ENCODE measurements around the gene GBF1.

GBF1 gene

DNA sequence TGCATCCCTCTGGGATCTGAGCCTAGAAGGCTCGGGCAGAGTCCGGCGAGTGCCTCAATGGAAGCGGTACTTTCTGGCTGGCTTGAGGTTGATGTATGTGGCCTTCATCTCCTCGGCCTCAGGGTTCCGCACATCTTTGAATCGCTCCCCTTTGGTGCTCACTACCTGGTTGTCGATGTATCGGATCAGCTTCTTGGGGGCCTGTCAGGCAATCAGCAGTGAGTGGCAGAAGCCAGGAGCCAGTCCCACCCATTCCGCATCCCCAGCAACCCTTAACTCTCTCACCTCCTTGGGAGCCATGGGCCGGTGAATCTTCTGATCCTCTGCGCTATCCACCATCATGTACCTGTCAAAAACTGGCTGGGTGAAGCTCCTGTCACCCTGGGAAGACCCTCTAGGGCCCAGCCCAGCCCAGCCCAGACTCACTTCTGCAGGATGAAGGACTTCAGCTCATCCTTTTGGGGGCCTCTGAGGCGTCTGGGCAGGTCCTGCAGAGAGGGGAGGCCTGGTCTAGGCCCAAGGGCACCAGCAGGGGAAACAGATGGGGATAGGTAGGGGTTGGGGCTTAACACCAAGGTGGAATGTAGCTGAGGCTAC, 178.1 kb downstream of the GBF1 start:
- DNase-seq (ENCODE audit: low read depth), result no peak

DNA sequence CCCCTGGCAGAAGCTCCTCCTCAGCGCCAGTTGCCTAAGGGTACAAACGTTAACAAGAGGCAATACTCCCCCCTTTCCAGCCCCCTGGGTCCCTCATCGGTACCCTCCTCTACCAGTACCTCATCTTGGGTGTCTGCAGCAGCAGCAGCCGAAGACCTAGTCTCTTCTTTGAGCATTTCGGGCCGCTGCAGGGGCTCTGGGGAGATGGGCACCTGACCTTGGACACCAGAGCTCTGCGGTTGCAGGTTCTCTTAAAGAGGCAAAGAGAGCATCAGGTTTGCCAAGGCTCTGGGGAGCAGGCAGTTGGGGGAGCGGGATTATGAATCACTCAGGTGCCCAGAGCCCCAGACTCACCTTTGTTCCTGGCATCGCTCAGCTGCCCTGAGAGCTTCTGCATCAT, 178.8 kb downstream of the GBF1 start:
- DNase-seq (ENCODE audit: low read depth), result no peak

DNA sequence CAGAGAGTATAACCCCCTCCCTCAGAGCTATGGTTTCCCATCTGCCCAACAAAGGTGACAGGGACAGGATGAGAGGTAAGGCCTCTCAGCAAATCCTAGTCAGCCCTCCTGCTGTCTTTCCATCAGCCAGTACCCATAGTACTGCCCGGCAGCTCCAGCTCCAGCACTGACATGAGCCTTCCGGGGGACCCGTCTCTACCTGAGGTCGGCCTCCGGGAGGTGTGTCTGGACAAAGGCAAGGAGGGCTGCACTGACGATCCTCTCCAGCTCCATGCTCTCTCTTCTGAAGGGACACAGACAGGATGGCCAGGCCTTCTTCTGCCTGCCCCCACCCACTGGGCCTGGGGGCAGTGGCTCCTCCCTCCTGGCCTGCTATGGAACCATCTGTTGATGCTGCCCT, 179.6 kb downstream of the GBF1 start:
- DNase-seq (ENCODE audit: low read depth), result no peak

DNA sequence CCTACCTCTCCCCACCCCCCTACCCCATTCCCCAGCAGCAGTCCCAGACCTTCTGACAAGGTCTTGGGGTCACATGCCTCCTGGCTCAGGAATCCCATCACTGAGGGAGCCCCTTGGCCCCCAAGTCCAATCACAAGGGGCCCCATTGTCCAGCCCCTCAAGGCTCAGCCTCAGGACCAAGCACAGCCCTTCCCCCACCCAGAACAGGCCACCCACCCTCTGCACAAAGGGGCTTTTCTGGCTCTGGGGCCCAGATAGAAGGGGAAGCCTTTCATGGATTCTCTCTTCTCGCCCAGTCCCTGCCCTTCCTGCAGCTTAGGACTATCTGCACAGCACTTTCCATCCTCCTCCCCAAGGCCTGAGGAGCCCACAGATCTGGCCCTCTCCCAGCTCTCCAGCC, 180.1 kb downstream of the GBF1 start:
- no peak for DNase-seq (ENCODE audit: low read depth)

DNA sequence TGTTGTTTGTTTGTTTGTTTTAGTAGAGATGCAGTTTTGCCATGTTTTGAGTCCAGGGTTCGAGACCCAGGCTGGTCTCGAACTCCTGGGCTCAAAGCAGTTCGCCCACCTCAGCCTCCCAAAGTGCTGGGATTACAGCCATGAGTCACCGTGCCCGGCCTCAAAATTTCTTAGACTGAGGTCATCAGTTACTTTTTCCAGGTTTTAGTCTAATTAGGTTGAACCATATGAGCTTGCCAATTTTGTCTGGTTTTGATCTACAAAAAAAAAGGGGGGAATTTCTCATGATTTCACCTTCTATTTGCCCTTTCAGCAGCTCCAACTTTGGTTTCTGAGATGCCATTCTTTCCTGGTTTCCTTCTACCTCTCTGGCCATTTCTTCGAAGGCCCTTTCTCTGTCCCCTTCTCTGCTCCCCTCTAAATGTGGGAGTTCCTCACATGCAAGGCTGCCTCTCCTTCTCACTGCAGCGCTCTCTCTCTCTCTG, 181.5 kb downstream of the GBF1 start:
- no peak for DNase-seq (ENCODE audit: low read depth)

DNA sequence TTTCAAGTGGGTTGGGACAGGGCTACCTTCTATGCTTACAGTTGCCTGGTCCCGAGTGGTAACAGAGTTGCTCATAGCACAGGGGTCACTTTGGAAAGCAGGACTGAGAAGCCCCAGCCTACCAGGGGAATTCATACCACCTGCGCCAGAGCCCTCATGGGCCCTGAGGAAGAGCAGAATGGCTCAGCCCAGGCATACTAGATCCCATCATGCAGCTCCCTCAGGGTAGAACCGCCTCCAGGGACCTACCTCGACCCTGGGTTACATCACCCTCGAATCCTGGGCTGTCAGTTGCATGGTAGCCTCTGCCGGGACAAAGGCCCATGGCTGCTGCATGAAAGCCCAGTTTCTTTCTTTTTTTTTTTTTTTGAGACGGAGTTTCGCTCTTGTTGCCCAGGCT, 184.1 kb downstream of the GBF1 start:
- DNase-seq (ENCODE audit: low read depth), result no peak

DNA sequence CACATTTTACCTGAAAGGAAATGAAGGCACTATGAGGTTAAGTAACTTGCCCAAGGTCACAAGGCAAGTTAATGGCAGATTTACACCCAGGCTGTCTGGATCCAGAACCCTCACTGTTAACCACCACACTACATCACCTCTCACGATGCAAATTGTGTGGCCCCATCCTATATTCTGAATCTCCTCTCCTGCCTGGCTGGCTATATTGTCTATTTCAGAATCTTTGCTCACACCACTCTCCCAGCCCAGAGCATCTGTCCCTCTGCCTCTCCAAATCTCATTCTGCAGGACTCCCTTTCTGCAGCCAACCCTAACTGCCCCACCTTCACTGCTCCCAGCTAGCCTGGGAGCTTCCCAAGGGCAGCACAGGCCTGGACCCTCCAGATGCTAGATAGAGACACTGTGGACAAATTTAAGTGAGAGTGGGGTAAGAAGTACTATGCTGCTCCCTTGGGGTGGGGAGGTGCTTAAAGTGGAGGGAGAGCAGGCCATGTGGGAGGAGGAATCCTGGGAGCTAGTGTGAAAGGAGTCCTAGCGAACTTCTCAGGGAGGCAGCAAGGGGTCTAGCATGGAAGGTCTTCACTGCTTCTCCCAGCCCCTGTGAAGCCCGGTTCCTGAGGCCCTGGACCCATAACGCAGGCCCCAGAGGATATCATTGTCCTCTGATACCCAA, 186.3 kb downstream of the GBF1 start:
- no peak for DNase-seq (ENCODE audit: low read depth)

Data from stimulated activated CD8-positive, alpha-beta memory T cell treated with anti-CD3 and anti-CD28 coated beads, Interleukin-12 subunit alpha, Interleukin-12 subunit beta, amount 100 ng/mL, for 1 hour (primary cell).